ENCODE measurements around the gene ZSCAN21. TPM values are rescaled to one million over a fixed set of nuclear protein-coding genes. Genes with fewer than 3 reads are reported as not detected.

ZSCAN21 gene
- total RNA-seq, 4 donors from 2014 or later, result 14.0 to 23.8 (median 19.2) TPM

- Histone ChIP-seq H3K27me3 (no peaks in the 10 kb centered on the region), H3K4me1 (no peaks in the 10 kb centered on the region), H3K36me3 (peaks cover 45 to 46% of the 10 kb centered on the region in 2 donors), H3K27ac (no peak overlapping the region), H3K9me3 (no peaks in the 10 kb centered on the region), H3K4me3 (replicated peaks in 1 of 3) (no peak overlapping the region)
- no peak for DNase-seq
- TF ChIP-seq POLR2A (IDR thresholded peaks at IDR 0.05), result no peak
- TF ChIP-seq, protein P1, sequence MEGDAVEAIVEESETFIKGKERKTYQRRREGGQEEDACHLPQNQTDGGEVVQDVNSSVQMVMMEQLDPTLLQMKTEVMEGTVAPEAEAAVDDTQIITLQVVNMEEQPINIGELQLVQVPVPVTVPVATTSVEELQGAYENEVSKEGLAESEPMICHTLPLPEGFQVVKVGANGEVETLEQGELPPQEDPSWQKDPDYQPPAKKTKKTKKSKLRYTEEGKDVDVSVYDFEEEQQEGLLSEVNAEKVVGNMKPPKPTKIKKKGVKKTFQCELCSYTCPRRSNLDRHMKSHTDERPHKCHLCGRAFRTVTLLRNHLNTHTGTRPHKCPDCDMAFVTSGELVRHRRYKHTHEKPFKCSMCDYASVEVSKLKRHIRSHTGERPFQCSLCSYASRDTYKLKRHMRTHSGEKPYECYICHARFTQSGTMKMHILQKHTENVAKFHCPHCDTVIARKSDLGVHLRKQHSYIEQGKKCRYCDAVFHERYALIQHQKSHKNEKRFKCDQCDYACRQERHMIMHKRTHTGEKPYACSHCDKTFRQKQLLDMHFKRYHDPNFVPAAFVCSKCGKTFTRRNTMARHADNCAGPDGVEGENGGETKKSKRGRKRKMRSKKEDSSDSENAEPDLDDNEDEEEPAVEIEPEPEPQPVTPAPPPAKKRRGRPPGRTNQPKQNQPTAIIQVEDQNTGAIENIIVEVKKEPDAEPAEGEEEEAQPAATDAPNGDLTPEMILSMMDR (IDR thresholded peaks at IDR 0.05), result no peak
- intact Hi-C loops (cut with DNase I), result no loop called here
- WGBS, 2 donors, result 90 to 92% methylated on average over 11 of the region's 11 CpGs
These were observed 22.4 kb upstream of the ZSCAN21 start for GRCh38 chr7:100027197-100027596.

GRCh38 chr7:100029596-100029995, 20.0 kb upstream of the ZSCAN21 start:
- H3K27me3 ChIP-seq, result no peaks in the 10 kb centered on the region
- 87 to 89% methylated on average over 5 of the region's 5 CpGs for WGBS, 2 donors
- H3K9me3 ChIP-seq, result no peaks in the 10 kb centered on the region
- intact Hi-C loops (cut with DNase I), result no loop called here
- H3K4me1 ChIP-seq, result no peaks in the 10 kb centered on the region
- no peak for DNase-seq
- no peak overlapping the region for H3K27ac ChIP-seq
- peaks cover 47 to 50% of the 10 kb centered on the region in 2 donors for H3K36me3 ChIP-seq
- TF ChIP-seq, protein P1 (IDR thresholded peaks at IDR 0.05), result no peak
- no peak for TF ChIP-seq POLR2A (IDR thresholded peaks at IDR 0.05)
- no peak overlapping the region for H3K4me3 ChIP-seq (replicated peaks in 1 of 3)

DNA sequence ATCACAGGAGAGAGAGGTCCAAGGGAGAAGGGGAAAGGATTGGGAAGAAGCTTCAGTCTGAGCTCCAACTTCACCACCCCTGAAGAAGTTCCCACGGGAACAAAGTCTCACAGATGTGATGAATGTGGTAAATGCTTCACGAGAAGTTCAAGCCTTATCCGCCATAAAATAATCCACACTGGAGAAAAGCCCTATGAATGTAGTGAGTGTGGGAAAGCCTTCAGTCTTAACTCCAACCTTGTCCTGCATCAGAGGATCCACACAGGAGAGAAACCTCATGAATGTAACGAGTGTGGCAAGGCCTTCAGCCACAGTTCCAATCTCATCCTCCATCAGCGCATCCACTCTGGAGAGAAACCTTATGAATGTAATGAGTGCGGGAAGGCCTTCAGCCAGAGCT, 16.0 kb upstream of the ZSCAN21 start:
- H3K27me3 ChIP-seq, result no peaks in the 10 kb centered on the region
- no peaks in the 10 kb centered on the region for H3K4me1 ChIP-seq
- 94 to 96% methylated on average over 6 of the region's 6 CpGs for WGBS, 2 donors
- H3K4me3 ChIP-seq (replicated peaks in 1 of 3), result no peak overlapping the region
- peaks cover 39 to 47% of the 10 kb centered on the region in 2 donors for H3K36me3 ChIP-seq
- TF ChIP-seq, protein P1 (IDR thresholded peaks at IDR 0.05), result no peak
- TF ChIP-seq POLR2A (IDR thresholded peaks at IDR 0.05), result no peak
- no peak overlapping the region for H3K27ac ChIP-seq
- no peak for DNase-seq
- no peaks in the 10 kb centered on the region for H3K9me3 ChIP-seq
- intact Hi-C loops (cut with DNase I), result no loop called here

DNA sequence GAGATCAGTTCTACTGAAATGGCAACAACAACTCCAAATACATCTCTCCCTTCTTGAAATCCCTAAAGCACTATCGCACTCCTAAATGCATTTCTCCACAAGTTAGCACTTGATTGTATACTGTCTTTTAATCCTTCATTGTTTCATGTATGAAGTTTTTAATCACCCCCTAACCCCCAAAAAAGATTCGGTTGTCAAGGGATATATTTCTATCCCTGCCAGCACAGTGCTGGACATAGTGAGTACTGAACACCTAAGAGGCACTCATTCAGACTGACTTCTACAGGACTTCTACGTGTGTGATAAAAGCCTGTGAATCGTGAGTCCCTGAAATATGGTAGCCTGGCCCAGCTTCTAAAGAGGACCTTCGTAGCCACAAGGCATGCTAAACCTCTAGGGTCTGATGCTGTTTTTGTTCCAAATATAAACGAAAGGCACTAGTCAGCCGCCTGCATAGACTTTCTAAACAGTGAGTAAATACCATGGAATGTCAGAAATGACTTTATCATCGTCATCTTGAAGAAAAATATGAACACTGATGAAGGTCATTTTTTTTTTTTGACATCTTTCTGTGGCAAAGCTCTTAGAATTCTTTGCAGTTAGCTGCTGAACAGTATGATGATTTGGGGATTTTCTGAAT, 14.6 kb upstream of the ZSCAN21 start:
- TF ChIP-seq POLR2A (IDR thresholded peaks at IDR 0.05), result no peak
- TF ChIP-seq, protein P1 (IDR thresholded peaks at IDR 0.05), result no peak
- 91% methylated on average over 8 of the region's 8 CpGs for WGBS, 2 donors
- intact Hi-C loops (cut with DNase I), result no loop called here
- DNase-seq, result no peak
- no peak overlapping the region for H3K4me3 ChIP-seq (replicated peaks in 1 of 3)
- H3K4me1 ChIP-seq, result no peaks in the 10 kb centered on the region
- H3K9me3 ChIP-seq, result no peaks in the 10 kb centered on the region
- H3K27ac ChIP-seq, result no peak overlapping the region
- H3K27me3 ChIP-seq, result no peaks in the 10 kb centered on the region
- H3K36me3 ChIP-seq, result peaks cover 34 to 47% of the 10 kb centered on the region in 2 donors

DNA sequence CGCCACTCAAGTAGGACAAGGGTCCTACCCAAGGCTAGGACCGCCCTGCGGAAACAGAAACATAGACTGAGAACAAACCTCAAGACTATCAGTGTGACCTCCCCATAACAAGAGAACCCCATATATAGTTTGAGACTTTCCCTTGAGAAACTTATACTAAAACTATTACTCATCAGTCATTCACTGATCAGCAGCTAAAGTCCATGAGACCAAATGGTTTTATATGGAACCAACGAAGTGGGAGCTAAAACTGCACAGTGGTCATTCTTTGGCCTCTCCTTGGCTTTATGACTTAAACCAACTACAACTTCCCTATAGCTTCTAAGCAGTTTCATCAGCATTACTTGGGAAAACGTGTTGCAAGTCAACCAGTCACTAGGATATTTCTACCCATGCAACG, 13.7 kb upstream of the ZSCAN21 start:
- no peak overlapping the region for H3K27ac ChIP-seq
- peaks cover 26 to 43% of the 10 kb centered on the region in 2 donors for H3K36me3 ChIP-seq
- H3K27me3 ChIP-seq, result no peaks in the 10 kb centered on the region
- H3K4me3 ChIP-seq (replicated peaks in 1 of 3), result no peak overlapping the region
- no peak for DNase-seq
- H3K9me3 ChIP-seq, result no peaks in the 10 kb centered on the region
- TF ChIP-seq POLR2A (IDR thresholded peaks at IDR 0.05), result no peak
- TF ChIP-seq, protein P1 (IDR thresholded peaks at IDR 0.05), result no peak
- intact Hi-C loops (cut with DNase I), result no loop called here
- H3K4me1 ChIP-seq, result no peaks in the 10 kb centered on the region
- WGBS, 2 donors, result 88 to 97% methylated on average over 6 of the region's 6 CpGs

All from thyroid gland (tissue), 4 donors.